K562 (cell line): ENCODE results near the gene APLF. TPM values are rescaled to one million over a fixed set of nuclear protein-coding genes. Genes with fewer than 3 reads are reported as not detected.
A peak's percentile ranks its signal among the peaks of the same experiment; 100 is the strongest.

Source experiments
- ATAC-seq: fragments of 200-7000 bp; cut with Tn5 transposase; 3 replicates; pipeline ENCODE4 v1.9.1; 2020; ENCODE audit warnings: moderate library complexity
- BruUV-seq: library from RNA; stranded (reverse); fragments of 400-500 nt; replicated peaks from 2 replicates; lab custom pipeline; 2021; lab: Mats Ljungman, UMichigan
- CTCF ChIA-PET: fragments of 300-600 bp; formaldehyde crosslinking; extraction: SDS; loops from one replicate; lab custom pipeline; 2021; ENCODE audit warnings: low intra/inter-chr PET ratio; lab: Yijun Ruan, JAX
- POLR2A ChIA-PET: fragments of 300-600, 350-650 bp; sonication (Branson Sonifier 250); formaldehyde crosslinking; extraction: SDS; loops from one replicate; lab custom pipeline; 2021; ENCODE audit warnings: antibody characterized with exemption, inconsistent platforms; lab: Yijun Ruan, JAX
- DNase-seq, 4 experiments: peaks; one replicate each; pipeline versions ENCODE4 v3.0.0 to v3.0.0-alpha.2; 2011 to 2018; ENCODE audit warnings: low spot score in 3 of 4, mixed read lengths in 3 of 4; ENCODE audit errors: extremely low read depth in 1 of 4
- FAIRE-seq: peaks from 2 replicates; lab custom pipeline; 2011; peaks lifted over from hg19 to GRCh38; lab: Jason Lieb, UNC
- H2AFZ ChIP-seq: 2 replicates; pipeline ENCODE4 v1.6.0; 2011; ENCODE audit warnings: low read depth, low read length, control low read depth, inconsistent platforms
- H3K27ac ChIP-seq: fragments of 200-600 bp; 3 replicates; pipeline ENCODE4 v1.8.0; 2011; ENCODE audit warnings: low read depth, mild to moderate bottlenecking, control low read depth, inconsistent platforms, low read length, moderate library complexity, mixed read lengths; ENCODE audit errors: extremely low read depth
- H3K27me3 ChIP-seq, 2 experiments: fragments of 300-600 bp in 1 of 2; 2 replicates in 1 of 2; 3 replicates in 1 of 2; pipeline versions ENCODE4 v1.6.0 to v1.8.0; 2011; ENCODE audit warnings: inconsistent platforms in 2 of 2, low read length in 2 of 2, mild to moderate bottlenecking in 1 of 2, mixed read lengths in 1 of 2, moderate library complexity in 1 of 2; ENCODE audit not compliant: control insufficient read depth in 2 of 2, insufficient read depth in 2 of 2
- H3K36me3 ChIP-seq: fragments of 300-600 bp; 3 replicates; pipeline ENCODE4 v1.8.0; 2011; ENCODE audit warnings: mild to moderate bottlenecking, low read length, inconsistent platforms; ENCODE audit not compliant: control insufficient read depth, insufficient read depth
- H3K4me1 ChIP-seq, 2 experiments: fragments of 200-600 bp in 1 of 2; replicated peaks in 1 of 2; 2 replicates in 1 of 2; 3 replicates in 1 of 2; pipeline versions ENCODE4 v1.5.1 to v1.8.0; 2011; ENCODE audit warnings: inconsistent platforms in 2 of 2, low read length in 2 of 2, mild to moderate bottlenecking in 1 of 2, mixed read lengths in 1 of 2, moderate library complexity in 1 of 2; ENCODE audit not compliant: control insufficient read depth in 2 of 2, insufficient read depth in 2 of 2
- H3K4me2 ChIP-seq: 2 replicates; pipeline ENCODE4 v1.6.1; 2011; ENCODE audit warnings: low read length, control low read depth, inconsistent platforms, mixed read lengths; ENCODE audit not compliant: insufficient read depth
- H3K4me3 ChIP-seq: fragments of 200-600 bp; sonication (generic), shearing (Covaris generic); 2 replicates; pipeline ENCODE4 v1.5.1; 2016; ENCODE audit warnings: control low read depth, inconsistent platforms
- H3K79me2 ChIP-seq: fragments of 200-600 bp; 3 replicates; pipeline ENCODE4 v1.8.0; 2011; ENCODE audit warnings: low read length, inconsistent platforms; ENCODE audit not compliant: control insufficient read depth, insufficient read depth
- H3K9ac ChIP-seq, 2 experiments: 2 replicates each; pipeline versions ENCODE4 v1.6.0 to v1.6.1; 2011; ENCODE audit warnings: low read depth in 2 of 2, low read length in 2 of 2, control low read depth in 1 of 2, inconsistent platforms in 1 of 2, mild to moderate bottlenecking in 1 of 2, mixed read lengths in 1 of 2; ENCODE audit not compliant: insufficient read depth in 1 of 2
- H3K9me1 ChIP-seq: one replicate; pipeline ENCODE4 v1.6.0; 2011; ENCODE audit warnings: inconsistent platforms, mild to moderate bottlenecking, low read length, moderate library complexity; ENCODE audit not compliant: control insufficient read depth, insufficient read depth
- H3K9me3 ChIP-seq: replicated peaks from 2 replicates; pipeline ENCODE4 v1.5.1; 2011; ENCODE audit warnings: low read depth, low read length, inconsistent platforms; ENCODE audit not compliant: control insufficient read depth, insufficient read depth
- H4K20me1 ChIP-seq: replicated peaks from 2 replicates; pipeline ENCODE4 v1.6.1; 2011; ENCODE audit warnings: low read length, inconsistent platforms, mixed read lengths; ENCODE audit not compliant: control insufficient read depth, insufficient read depth
- ARID1B ChIP-seq: fragments of 450-650 bp; IDR thresholded peaks from 2 replicates; pipeline ENCODE4 v1.6.1; 2016; ENCODE audit warnings: antibody characterized with exemption, mild to moderate bottlenecking, inconsistent platforms
- ATF7 ChIP-seq: fragments of 450-650 bp; IDR thresholded peaks from 2 replicates; pipeline ENCODE4 v1.7.1; 2014; ENCODE audit warnings: mild to moderate bottlenecking, moderate library complexity
- CBFA2T3 ChIP-seq: fragments of 450-650 bp; IDR thresholded peaks from 2 replicates; pipeline ENCODE4 v1.6.1; 2017
- CBX8 ChIP-seq: fragments of 200-600 bp; sonication (generic); IDR thresholded peaks from 2 replicates; pipeline ENCODE4 v1.6.1; 2012; ENCODE audit warnings: borderline replicate concordance, mixed run types, low read depth, mild to moderate bottlenecking, moderate library complexity, mixed read lengths, low read length, control low read depth, inconsistent platforms; ENCODE audit not compliant: poor library complexity, severe bottlenecking; ENCODE audit errors: extremely low read depth
- CREM ChIP-seq: IDR thresholded peaks from 2 replicates; pipeline ENCODE4 v1.6.1; 2014; ENCODE audit warnings: antibody characterized with exemption, low read depth
- DPF2 ChIP-seq: fragments of 450-650 bp; IDR thresholded peaks from 2 replicates; pipeline ENCODE4 v1.6.1; 2016
- FOSL1 ChIP-seq: fragments of 200-800 bp; sonication (Bioruptor generic); conservative IDR thresholded peaks from 2 replicates; pipeline ENCODE4 v1.6.1; 2016; ENCODE audit warnings: missing genetic modification characterization, missing compliant biosample characterization
- JUND ChIP-seq, 2 experiments: IDR thresholded peaks; 2 replicates in 1 of 2; 3 replicates in 1 of 2; pipeline ENCODE4 v1.6.1; 2011; ENCODE audit warnings: borderline replicate concordance in 2 of 2, low read depth in 2 of 2, low read length in 2 of 2, improper control_type of control experiment in 1 of 2, missing biosample characterization in 1 of 2, missing genetic modification characterization in 1 of 2, missing genetic modification reagents in 1 of 2
- LEF1 ChIP-seq: fragments of 450-650 bp; IDR thresholded peaks from 2 replicates; pipeline ENCODE4 v1.6.1; 2016; ENCODE audit warnings: mild to moderate bottlenecking
- POLR2B ChIP-seq: fragments of 450-650 bp; IDR thresholded peaks from 2 replicates; pipeline ENCODE4 v1.6.1; 2018; ENCODE audit warnings: low read depth; ENCODE audit not compliant: partially characterized antibody
- RFX5 ChIP-seq: IDR thresholded peaks from 2 replicates; pipeline ENCODE4 v1.6.1; 2011; ENCODE audit warnings: low read depth, mild to moderate bottlenecking, improper control_type of control experiment, low read length
- SMARCC2 ChIP-seq: fragments of 450-650 bp; IDR thresholded peaks from 2 replicates; pipeline ENCODE4 v1.6.1; 2017; ENCODE audit warnings: antibody characterized with exemption, moderate library complexity, mild to moderate bottlenecking, low read depth
- TCF3 ChIP-seq: sonication (generic); formaldehyde crosslinking; IDR thresholded peaks from 2 replicates; pipeline ENCODE4 v1.4.0; 2020; ENCODE audit warnings: mild to moderate bottlenecking, missing genetic modification reagents
- TRIM28 ChIP-seq: fragments of 450-650 bp; IDR thresholded peaks from 2 replicates; pipeline ENCODE4 v1.6.1; 2017
- ZEB2 ChIP-seq: fragments of 450-650 bp; IDR thresholded peaks from 2 replicates; pipeline ENCODE4 v1.6.1; 2016
- ZNF766 ChIP-seq: fragments of 200-800 bp; sonication (Bioruptor generic); conservative IDR thresholded peaks from 2 replicates; pipeline ENCODE4 v1.6.1; 2016; ENCODE audit warnings: missing genetic modification characterization, missing compliant biosample characterization
- WGBS: fragments of 100-300 bp; shearing (Covaris generic); methylation state at CpG from one replicate; pipeline ENCODE4 v1.1.6; 2016; ENCODE audit warnings: low coverage, mixed read lengths; ENCODE audit not compliant: insufficient coverage; ENCODE audit errors: missing lambda C conversion rate; 5-methylcytosine and 5-hydroxymethylcytosine counted together
- in situ Hi-C: fragments of 300-500 bp; cut with MboI; formaldehyde crosslinking; loops from 4 replicates; pipeline ENCODE4 v1.15.0; 2018; ENCODE audit warnings: inconsistent platforms, mixed read lengths
- intact Hi-C: fragments of 100-400 bp; cut with micrococcal nuclease; formaldehyde crosslinking; loops from 2 replicates; pipeline ENCODE4 v1.14.2; 2022
- polyA plus RNA-seq, 8 experiments: library from polyadenylated mRNA; depleted of rRNA in 4 of 8; stranded (reverse) in 5 of 8; unstranded in 3 of 8; fragments of >200 nt; fragmentation: Nextera tagmentation in 2 of 8; fragmentation: Illumina TruSeq in 1 of 8; extraction: Ambion mirVana in 2 of 8; extraction: Trizol in 1 of 8; gene quantifications; 2 replicates each; pipeline versions ENCODE4 v1.2.1 to v1.2.3, GENCODE V29; 2011 to 2014; ENCODE audit warnings: inconsistent platforms in 1 of 8, missing spikeins in 1 of 8
- total RNA-seq, 7 experiments: library from RNA; depleted of rRNA in 6 of 7; stranded (reverse); fragments of >200 nt in 6 of 7; fragmentation: Illumina TruSeq in 2 of 7; extraction: Trizol in 2 of 7; gene quantifications; 2 replicates each; pipeline versions ENCODE4 v1.2.1 to v1.2.3, GENCODE V29; 2011 to 2021; ENCODE audit warnings: low replicate concordance in 1 of 7
- TF ChIP-seq, protein P1 (sequence below): fragments of 250-450 bp; sonication (Bioruptor Pico); IDR thresholded peaks from 2 replicates; pipeline ENCODE4 v1.8.0; 2021; ENCODE audit warnings: moderate library complexity, mild to moderate bottlenecking, inconsistent platforms
- TF ChIP-seq, protein P2 (sequence below), 2 experiments: fragments of 450-650 bp in 1 of 2; sonication (generic) in 1 of 2; formaldehyde crosslinking in 1 of 2; IDR thresholded peaks in 1 of 2; conservative IDR thresholded peaks in 1 of 2; 2 replicates each; pipeline versions ENCODE4 v1.6.1 to v1.8.1; 2016 to 2023; ENCODE audit warnings: mild to moderate bottlenecking in 2 of 2, moderate library complexity in 2 of 2, inconsistent platforms in 1 of 2, missing genetic modification reagents in 1 of 2
- TF ChIP-seq, protein P3 (sequence below): sonication (generic); IDR thresholded peaks from 2 replicates; pipeline ENCODE4 v1.6.1; 2016

APLF gene
- total and polyA plus RNA-seq, 9 of the 15 experiments (the other 6 are each of a cell fraction or from before 2014, with no cell fraction given) = 0.07 to 1.1 (median 0.71) TPM

DNA sequence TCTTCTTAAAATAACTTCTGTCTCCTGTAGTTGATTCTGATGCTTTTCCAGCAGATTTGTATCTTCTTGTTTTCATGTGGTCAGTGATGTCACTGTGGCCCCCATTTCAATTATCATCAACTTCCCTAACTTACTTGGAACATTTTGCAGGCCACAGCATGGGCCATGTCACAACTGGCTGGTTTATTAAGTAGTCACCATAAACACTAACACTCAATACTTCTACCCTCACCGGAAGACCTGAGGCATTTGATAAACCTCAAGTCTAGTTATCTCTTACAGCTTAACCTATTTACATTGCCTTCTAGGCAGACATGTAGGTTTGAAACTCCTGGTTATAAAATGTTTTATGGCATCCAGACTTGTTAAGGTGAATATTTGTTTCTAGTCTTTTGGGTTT, 138.6 kb downstream of the APLF start:
- no peaks in the 10 kb centered on the region for H3K9me3 ChIP-seq
- H3K4me1 ChIP-seq = peaks cover 0 to 10% of the 10 kb centered on the region in 2 experiments; a peak in 2 of 5 replicates
- no TSS peak for BruUV-seq
- POLR2A ChIA-PET = no interaction called here
- no peaks in the 10 kb centered on the region for H3K9me1 ChIP-seq
- peak overlapping the region; percentile 86 for H2AFZ ChIP-seq
- H3K27ac ChIP-seq = peak overlapping the region; percentile 48; the same call in 2 of the 3 replicates
- 0 out of 2 replicates have a peak, but pooled peaks have one; percentile 13 for TF ChIP-seq FOSL1 (tag)
- TF ChIP-seq CBX8 = no peak
- TF ChIP-seq, protein P1, sequence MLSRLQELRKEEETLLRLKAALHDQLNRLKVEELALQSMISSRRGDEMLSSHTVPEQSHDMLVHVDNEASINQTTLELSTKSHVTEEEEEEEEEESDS = no peak
- peak; percentile 40; the same call in 1 of the 2 replicates for TF ChIP-seq ARID1B
- TF ChIP-seq CBFA2T3 = 0 out of 2 replicates have a peak, but pooled peaks have one; percentile 8
- TF ChIP-seq LEF1 = 0 out of 2 replicates have a peak, but pooled peaks have one; percentile 12
- no peak for TF ChIP-seq POLR2B
- TF ChIP-seq ATF7 = peak; percentile 45; the same call in 1 of the 2 replicates
- 0 out of 2 replicates have a peak, but pooled peaks have one; percentile 16 for TF ChIP-seq SMARCC2
- TF ChIP-seq CREM = 0 out of 2 replicates have a peak, but pooled peaks have one; percentile 36
- TF ChIP-seq RFX5 = no peak
- TF ChIP-seq ZEB2 = peak; percentile 7; the same call in 1 of the 2 replicates
- TF ChIP-seq ZNF766 (CRISPR knock-in tag) = peak; percentile 75
- 0 out of 2 replicates have a peak, but pooled peaks have one; percentile 14 for TF ChIP-seq JUND (IDR thresholded peaks at IDR 0.05; ENCODE audit: borderline replicate concordance, low read depth, low read length)
- no peak for TF ChIP-seq JUND (tag; IDR thresholded peaks at IDR 0.05; ENCODE audit: borderline replicate concordance, low read depth, low read length)
- TF ChIP-seq, protein P2, sequence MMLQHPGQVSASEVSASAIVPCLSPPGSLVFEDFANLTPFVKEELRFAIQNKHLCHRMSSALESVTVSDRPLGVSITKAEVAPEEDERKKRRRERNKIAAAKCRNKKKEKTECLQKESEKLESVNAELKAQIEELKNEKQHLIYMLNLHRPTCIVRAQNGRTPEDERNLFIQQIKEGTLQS (IDR thresholded peaks at IDR 0.05) = peak; percentile 21; the same call in 1 of the 2 replicates
- TF ChIP-seq, protein P2 (CRISPR knock-in tag; conservative IDR thresholded peaks at IDR 0.05) = no peak
- TF ChIP-seq DPF2 = peak; percentile 33; the same call in 1 of the 2 replicates
- no peak for TF ChIP-seq TRIM28
- TF ChIP-seq TCF3 (CRISPR knock-in tag) = peak; percentile 13; the same call in 1 of the 2 replicates
- TF ChIP-seq, protein P3, sequence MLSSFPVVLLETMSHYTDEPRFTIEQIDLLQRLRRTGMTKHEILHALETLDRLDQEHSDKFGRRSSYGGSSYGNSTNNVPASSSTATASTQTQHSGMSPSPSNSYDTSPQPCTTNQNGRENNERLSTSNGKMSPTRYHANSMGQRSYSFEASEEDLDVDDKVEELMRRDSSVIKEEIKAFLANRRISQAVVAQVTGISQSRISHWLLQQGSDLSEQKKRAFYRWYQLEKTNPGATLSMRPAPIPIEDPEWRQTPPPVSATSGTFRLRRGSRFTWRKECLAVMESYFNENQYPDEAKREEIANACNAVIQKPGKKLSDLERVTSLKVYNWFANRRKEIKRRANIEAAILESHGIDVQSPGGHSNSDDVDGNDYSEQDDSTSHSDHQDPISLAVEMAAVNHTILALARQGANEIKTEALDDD = peak; percentile 97
- TF ChIP-seq, all 486 proteins: peak for 14
- peak overlapping the region; percentile 48 for H3K4me2 ChIP-seq
- H3K27me3 ChIP-seq = no peaks in the 10 kb centered on the region
- no peaks in the 10 kb centered on the region for H3K79me2 ChIP-seq
- DNase-seq (peak in 1 of 4 experiments; percentile 46), FAIRE-seq (peak; percentile 76), ATAC-seq (peak; percentile 68)
- no peak overlapping the region for H3K4me3 ChIP-seq
- intact Hi-C loops (no loop called here), in situ Hi-C loops (no loop called here)
- H3K9ac ChIP-seq = peak overlapping the region in 1 of 2 experiments; percentile 28; a peak in 1 of 4 replicates
- H3K36me3 ChIP-seq = no peaks in the 10 kb centered on the region
- H4K20me1 ChIP-seq = no peaks in the 10 kb centered on the region
- CTCF ChIA-PET = no interaction called here
- 5% methylated on average over 1 of the region's 1 CpG for WGBS
